H1 (cell line): ENCODE data around the gene SMC3. TPM values are rescaled to one million over a fixed set of nuclear protein-coding genes. Genes with fewer than 3 reads are reported as not detected.

Experiments
- CTCF ChIA-PET: fragments of 300-600 bp; sonication (Branson Sonifier 250); formaldehyde crosslinking; loops from one replicate; lab custom pipeline; 2021; ENCODE audit not compliant: partially characterized antibody; lab: Charles Lee
- POLR2A ChIA-PET: fragments of 300-600 bp; sonication (Branson Sonifier 250); formaldehyde crosslinking; loops from one replicate; lab custom pipeline; 2021; ENCODE audit warnings: inconsistent platforms; ENCODE audit not compliant: partially characterized antibody; lab: Charles Lee
- DNase-seq, 2 experiments: peaks; one replicate each; pipeline versions ENCODE4 v3.0.0 to v3.0.0-alpha.2; 2010 to 2022; ENCODE audit warnings: low spot score in 2 of 2, low read depth in 1 of 2, mixed read lengths in 1 of 2
- FAIRE-seq: peaks from 2 replicates; lab custom pipeline; 2011; peaks lifted over from hg19 to GRCh38; lab: Jason Lieb, UNC
- H2AFZ ChIP-seq: 2 replicates; pipeline ENCODE4 v1.8.1; 2012; ENCODE audit warnings: low read length, inconsistent platforms
- H2AK5ac ChIP-seq: 2 replicates; pipeline ENCODE4 v1.6.1; 2013; ENCODE audit warnings: low read depth, low read length
- H2BK120ac ChIP-seq: replicated peaks from 2 replicates; pipeline ENCODE3; 2013; ENCODE audit warnings: low read depth, low read length, inconsistent platforms
- H2BK12ac ChIP-seq: 2 replicates; pipeline ENCODE4 v1.6.1; 2013; ENCODE audit warnings: low read depth, low read length
- H2BK15ac ChIP-seq: 2 replicates; pipeline ENCODE4 v1.6.1; 2013; ENCODE audit warnings: low read length
- H2BK20ac ChIP-seq: 2 replicates; pipeline ENCODE4 v1.6.1; 2013; ENCODE audit warnings: low read length
- H2BK5ac ChIP-seq: 2 replicates; pipeline ENCODE4 v1.6.1; 2013; ENCODE audit warnings: low read depth, low read length
- H3K14ac ChIP-seq: 2 replicates; pipeline ENCODE4 v1.6.1; 2013; ENCODE audit warnings: inconsistent platforms; ENCODE audit not compliant: insufficient read length
- H3K18ac ChIP-seq: 2 replicates; pipeline ENCODE4 v1.6.1; 2013; ENCODE audit warnings: low read length; ENCODE audit errors: extremely low read depth
- H3K23ac ChIP-seq: 2 replicates; pipeline ENCODE4 v1.6.1; 2013; ENCODE audit warnings: inconsistent platforms; ENCODE audit not compliant: insufficient read length
- H3K23me2 ChIP-seq: 2 replicates; pipeline ENCODE4 v1.6.1; 2013; ENCODE audit warnings: low read depth, low read length
- H3K27ac ChIP-seq: 2 replicates; pipeline ENCODE4 v1.6.1; 2011; ENCODE audit warnings: low read depth, low read length, inconsistent platforms
- H3K27me3 ChIP-seq, 4 experiments: replicated peaks in 1 of 4; 1 replicate in 1 of 4; 2 replicates in 3 of 4; pipeline versions ENCODE4 v1.6.1 to v1.8.1; 2011 to 2013; ENCODE audit warnings: low read length in 3 of 4, mild to moderate bottlenecking in 3 of 4, inconsistent platforms in 2 of 4, mixed read lengths in 2 of 4, moderate library complexity in 1 of 4; ENCODE audit not compliant: control insufficient read depth in 3 of 4, insufficient read depth in 3 of 4; ENCODE audit errors: extremely low read depth in 1 of 4
- H3K36me3 ChIP-seq, 4 experiments: 2 replicates each; pipeline versions ENCODE4 v1.6.1 to v1.8.1; 2011 to 2013; ENCODE audit warnings: mild to moderate bottlenecking in 4 of 4, low read length in 3 of 4, moderate library complexity in 2 of 4, control low read depth in 1 of 4, inconsistent platforms in 1 of 4; ENCODE audit not compliant: insufficient read depth in 4 of 4, control insufficient read depth in 2 of 4
- H3K4ac ChIP-seq: replicated peaks from 2 replicates; pipeline ENCODE3; 2013; ENCODE audit warnings: low read length, low read depth, mixed read lengths, inconsistent platforms; ENCODE audit not compliant: insufficient read length
- H3K4me1 ChIP-seq, 4 experiments: replicated peaks in 1 of 4; 1 replicate in 1 of 4; 2 replicates in 3 of 4; pipeline versions ENCODE4 v1.6.1 to v1.8.1; 2011 to 2013; ENCODE audit warnings: low read length in 3 of 4, inconsistent platforms in 2 of 4, mixed read lengths in 1 of 4; ENCODE audit not compliant: insufficient read depth in 4 of 4, control insufficient read depth in 3 of 4
- H3K4me2 ChIP-seq, 2 experiments: 2 replicates each; pipeline versions ENCODE4 v1.6.1 to v1.8.1; 2011 to 2013; ENCODE audit warnings: low read depth in 2 of 2, low read length in 2 of 2, control low read depth in 1 of 2, inconsistent platforms in 1 of 2, mild to moderate bottlenecking in 1 of 2; ENCODE audit not compliant: insufficient read depth in 1 of 2
- H3K4me3 ChIP-seq, 4 experiments: fragments of 200-600, 300-600 bp in 1 of 4; sonication (generic), shearing (Covaris generic), sonication (Bioruptor Twin) in 1 of 4; 2 replicates each; pipeline versions ENCODE4 v1.5.1 to v1.8.1; 2011 to 2016; ENCODE audit warnings: low read length in 4 of 4, low read depth in 3 of 4, control low read depth in 2 of 4, inconsistent platforms in 2 of 4, mild to moderate bottlenecking in 2 of 4, mixed read lengths in 1 of 4, moderate library complexity in 1 of 4; ENCODE audit not compliant: insufficient read depth in 2 of 4; ENCODE audit errors: extremely low read depth in 1 of 4
- H3K56ac ChIP-seq: replicated peaks from 2 replicates; pipeline ENCODE3; 2013; ENCODE audit warnings: low read depth, mild to moderate bottlenecking, mixed read lengths, low read length, inconsistent platforms; ENCODE audit not compliant: insufficient read length
- H3K79me1 ChIP-seq: 2 replicates; pipeline ENCODE4 v1.6.1; 2013; ENCODE audit warnings: low read depth, low read length, control low read depth
- H3K79me2 ChIP-seq, 2 experiments: 2 replicates each; pipeline versions ENCODE4 v1.6.1 to v1.8.1; 2012 to 2013; ENCODE audit warnings: low read length in 2 of 2, mild to moderate bottlenecking in 2 of 2, inconsistent platforms in 1 of 2; ENCODE audit not compliant: insufficient read depth in 2 of 2, control insufficient read depth in 1 of 2
- H3K9ac ChIP-seq, 4 experiments: replicated peaks in 1 of 4; 1 replicate in 1 of 4; 2 replicates in 3 of 4; pipeline versions ENCODE4 v1.6.1 to v1.8.1; 2011 to 2013; ENCODE audit warnings: low read depth in 3 of 4, low read length in 3 of 4, control low read depth in 2 of 4, mild to moderate bottlenecking in 2 of 4, moderate library complexity in 2 of 4, inconsistent platforms in 1 of 4; ENCODE audit errors: extremely low read depth in 1 of 4
- H3K9me3 ChIP-seq, 2 experiments: 2 replicates each; pipeline versions ENCODE4 v1.6.1 to v1.8.1; 2012 to 2013; ENCODE audit warnings: mild to moderate bottlenecking in 2 of 2, moderate library complexity in 2 of 2, control low read depth in 1 of 2, inconsistent platforms in 1 of 2, low read depth in 1 of 2, low read length in 1 of 2, mixed read lengths in 1 of 2; ENCODE audit not compliant: insufficient read depth in 2 of 2
- H4K20me1 ChIP-seq, 2 experiments: replicated peaks in 1 of 2; 2 replicates each; pipeline versions ENCODE3 to v1.8.1; 2011 to 2013; ENCODE audit warnings: inconsistent platforms in 2 of 2, low read length in 2 of 2, mild to moderate bottlenecking in 1 of 2; ENCODE audit not compliant: insufficient read depth in 2 of 2, control insufficient read depth in 1 of 2
- H4K5ac ChIP-seq: 2 replicates; pipeline ENCODE4 v1.6.1; 2013; ENCODE audit warnings: low read length, low read depth, mixed read lengths, inconsistent platforms; ENCODE audit not compliant: insufficient read length
- H4K8ac ChIP-seq: 2 replicates; pipeline ENCODE4 v1.8.0; 2013; ENCODE audit warnings: mild to moderate bottlenecking, moderate library complexity, low read length, inconsistent platforms; ENCODE audit not compliant: insufficient read depth; ENCODE audit errors: extremely low read depth
- H4K91ac ChIP-seq: replicated peaks from 2 replicates; pipeline ENCODE3; 2013; ENCODE audit warnings: low read length, mixed read lengths, inconsistent platforms; ENCODE audit not compliant: insufficient read length
- CHD1 ChIP-seq: IDR thresholded peaks from 2 replicates; pipeline ENCODE4 v1.6.1; 2012; ENCODE audit warnings: low read depth, low read length, improper control_type of control experiment
- JUN ChIP-seq: IDR thresholded peaks from 2 replicates; pipeline ENCODE4 v1.6.1; 2011; ENCODE audit warnings: low read depth, mild to moderate bottlenecking, improper control_type of control experiment, low read length
- WGBS, 2 experiments: shearing (Covaris generic) in 1 of 2; methylation state at CpG; one replicate each; pipeline versions ENCODE4 v1.1.6 to v1.1.7; 2013 to 2015; ENCODE audit warnings: low lambda C conversion rate in 2 of 2, mixed read lengths in 2 of 2, inconsistent platforms in 1 of 2, low coverage in 1 of 2, missing lambda C conversion rate in 1 of 2; ENCODE audit not compliant: insufficient replicate concordance in 2 of 2, insufficient coverage in 1 of 2, insufficient read length in 1 of 2; ENCODE audit errors: extremely low coverage in 1 of 2, missing lambda C conversion rate in 1 of 2; 5-methylcytosine and 5-hydroxymethylcytosine counted together
- polyA plus RNA-seq, 7 experiments: library from polyadenylated mRNA; depleted of rRNA in 3 of 7; stranded (reverse) in 5 of 7; unstranded in 2 of 7; fragments of >200 nt in 5 of 7; fragments of 200-250 nt in 2 of 7; gene quantifications; 1 replicate in 5 of 7; 2 replicates in 1 of 7; 4 replicates in 1 of 7; pipeline versions ENCODE4 v1.2.1 to v1.2.3, GENCODE V29; 2011 to 2013; ENCODE audit warnings: missing spikeins in 2 of 7, mixed read lengths in 2 of 7
- total RNA-seq: library from RNA; stranded (reverse); fragmentation: NEBNext Ultra II Directional; extraction: Animal tissue kit (Norgen Biotek cat#: 25700); gene quantifications from 2 replicates; pipeline ENCODE4 v1.2.1, GENCODE V29; 2021

SMC3 gene
- total and polyA plus RNA-seq, 2 of the 8 experiments (the other 6 are each of a cell fraction or from before 2014, with no cell fraction given) = 12.7 to 93.4 TPM

GRCh38 chr10:110577056-110577455, 9.6 kb downstream of the SMC3 start:
- H3K79me2 ChIP-seq = peaks cover 0 to 46% of the 10 kb centered on the region in 2 experiments; a peak in 3 of 4 replicates
- no peak for FAIRE-seq
- no peak overlapping the region for H2AFZ ChIP-seq
- H3K23me2 ChIP-seq = no peaks in the 10 kb centered on the region
- H3K79me1 ChIP-seq = peaks cover 3% of the 10 kb centered on the region
- H3K4me1 ChIP-seq = no peaks in the 10 kb centered on the region
- H3K23ac ChIP-seq = no peak overlapping the region
- H3K56ac ChIP-seq = no peak overlapping the region
- H3K14ac ChIP-seq = no peak overlapping the region
- H3K9ac ChIP-seq = no peak overlapping the region
- H3K4me2 ChIP-seq = no peak overlapping the region
- H4K20me1 ChIP-seq = peaks cover 2 to 6% of the 10 kb centered on the region in 2 experiments
- H3K9me3 ChIP-seq = no peaks in the 10 kb centered on the region
- H2BK120ac ChIP-seq = no peak overlapping the region
- CTCF ChIA-PET = no interaction called here
- no peak overlapping the region for H3K18ac ChIP-seq
- 91% methylated on average over 3 of the region's 3 CpGs; no CpG with 5 or more reads in 1 of the 2 experiments for WGBS, 2 experiments
- H2BK20ac ChIP-seq = no peak overlapping the region
- no peaks in the 10 kb centered on the region for H3K27me3 ChIP-seq
- H2AK5ac ChIP-seq = no peak overlapping the region
- no peak overlapping the region for H2BK5ac ChIP-seq
- H2BK15ac ChIP-seq = no peak overlapping the region
- H4K91ac ChIP-seq = no peak overlapping the region
- no peak overlapping the region for H3K4ac ChIP-seq
- no peak overlapping the region for H3K4me3 ChIP-seq
- DNase-seq = no peak
- peaks cover 4 to 81% (median 39%) of the 10 kb centered on the region in 4 experiments for H3K36me3 ChIP-seq
- no peak overlapping the region for H4K8ac ChIP-seq
- POLR2A ChIA-PET = interaction anchor here (1.3 to 1.4 kb wide), 2 partner anchors 14 to 20 kb away, joined by 4 read pairs; no protein-coding TSS in a partner anchor
- H2BK12ac ChIP-seq = no peak overlapping the region
- no peak overlapping the region for H3K27ac ChIP-seq
- no peak overlapping the region for H4K5ac ChIP-seq
- no peak for TF ChIP-seq JUN
- TF ChIP-seq CHD1 = no peak
